ENCODE data around the gene ACTRT3.
"Not testable (repeated sequence)": the region's sequence is repeated elsewhere in the genome, so short reads cannot be mapped to it uniquely, and the experiment has no call there.

Gene ACTRT3

GRCh38 chr3:169760479-169760878, 8.9 kb downstream of the ACTRT3 start:
- DNase-seq, result no peak
- Mint-ChIP-seq H3K4me3 (no peak overlapping the region), H3K4me1 (ENCODE audit: low read depth in 2 of 2) (peaks cover 13 to 24% of the 10 kb centered on the region in 2 donors)

GRCh38 chr3:169759256-169759655, 10.1 kb downstream of the ACTRT3 start:
- peak; percentile 48 for ATAC-seq (replicated peaks)
- H3K9me3 Mint-ChIP-seq, result no peaks in the 10 kb centered on the region
- peak overlapping the region in 1 of 2 donors; percentile 23 for H3K27ac Mint-ChIP-seq
- DNase-seq, result no peak
- peaks cover 10% of the 10 kb centered on the region for H3K36me3 Mint-ChIP-seq (ENCODE audit: insufficient read depth)
- H3K4me1 Mint-ChIP-seq (ENCODE audit: low read depth in 2 of 2), result peaks cover 9 to 18% of the 10 kb centered on the region in 2 donors
- peak overlapping the region in 1 of 2 donors; percentile 26 for H3K4me3 Mint-ChIP-seq
- peaks cover 0 to 7% of the 10 kb centered on the region in 2 donors for H3K27me3 Mint-ChIP-seq

More at GRCh38 chr3:169760479-169760878, 8.9 kb downstream of the ACTRT3 start:
- no peak for ATAC-seq (replicated peaks)
- H3K36me3 Mint-ChIP-seq (ENCODE audit: insufficient read depth), result peaks cover 20% of the 10 kb centered on the region
- H3K27me3 Mint-ChIP-seq, result no peaks in the 10 kb centered on the region
- no peaks in the 10 kb centered on the region for H3K9me3 Mint-ChIP-seq
- no peak overlapping the region for H3K27ac Mint-ChIP-seq

GRCh38 chr3:169758359-169758994, 10.9 kb downstream of the ACTRT3 start:
- H3K4me1 Mint-ChIP-seq (ENCODE audit: low read depth in 2 of 2), result peaks cover 9 to 11% of the 10 kb centered on the region in 2 donors
- ATAC-seq (replicated peaks) (no peak), DNase-seq (no peak)
- H3K27me3 Mint-ChIP-seq, result peaks cover 0 to 7% of the 10 kb centered on the region in 2 donors
- H3K4me3 Mint-ChIP-seq, result no peak overlapping the region
- H3K9me3 Mint-ChIP-seq, result no peaks in the 10 kb centered on the region
- H3K36me3 Mint-ChIP-seq (ENCODE audit: insufficient read depth), result peaks cover 7% of the 10 kb centered on the region
- H3K27ac Mint-ChIP-seq, result no peak overlapping the region

- no peak overlapping the region for H3K27ac Mint-ChIP-seq
- H3K4me3 Mint-ChIP-seq, result no peak overlapping the region
- DNase-seq (no peak), ATAC-seq (replicated peaks) (no peak)
- H3K4me1 Mint-ChIP-seq (ENCODE audit: low read depth in 2 of 2), result peaks cover 6 to 7% of the 10 kb centered on the region in 2 donors
- H3K36me3 Mint-ChIP-seq (ENCODE audit: insufficient read depth), result no peaks in the 10 kb centered on the region
- H3K27me3 Mint-ChIP-seq, result peaks cover 7 to 10% of the 10 kb centered on the region in 2 donors
- H3K9me3 Mint-ChIP-seq, result no peaks in the 10 kb centered on the region
Measured at GRCh38 chr3:169755488-169755887, 13.9 kb downstream of the ACTRT3 start.

- H3K4me3 Mint-ChIP-seq, result no peak overlapping the region
- H3K36me3 Mint-ChIP-seq (ENCODE audit: insufficient read depth), result no peaks in the 10 kb centered on the region
- H3K4me1 Mint-ChIP-seq (ENCODE audit: low read depth in 2 of 2), result peaks cover 6 to 7% of the 10 kb centered on the region in 2 donors
- no peak for DNase-seq
- H3K27ac Mint-ChIP-seq, result no peak overlapping the region
- no peaks in the 10 kb centered on the region for H3K9me3 Mint-ChIP-seq
- no peak for ATAC-seq (replicated peaks)
- peaks cover 7 to 18% of the 10 kb centered on the region in 2 donors for H3K27me3 Mint-ChIP-seq
Measured at GRCh38 chr3:169754711-169755110, 14.7 kb downstream of the ACTRT3 start.

GRCh38 chr3:169751875-169752274, 17.5 kb downstream of the ACTRT3 start:
- H3K27me3 Mint-ChIP-seq, result peaks cover 30 to 41% of the 10 kb centered on the region in 2 donors
- no peak overlapping the region for H3K27ac Mint-ChIP-seq
- no peaks in the 10 kb centered on the region for H3K4me1 Mint-ChIP-seq (ENCODE audit: low read depth in 2 of 2)
- ATAC-seq (replicated peaks) (no peak), DNase-seq (no peak)
- no peaks in the 10 kb centered on the region for H3K9me3 Mint-ChIP-seq
- H3K36me3 Mint-ChIP-seq (ENCODE audit: insufficient read depth), result peaks cover 3% of the 10 kb centered on the region
- no peak overlapping the region for H3K4me3 Mint-ChIP-seq

GRCh38 chr3:169750665-169751064, 18.7 kb downstream of the ACTRT3 start:
- no peaks in the 10 kb centered on the region for H3K9me3 Mint-ChIP-seq
- H3K4me3 Mint-ChIP-seq, result no peak overlapping the region
- no peak for DNase-seq
- no peak overlapping the region for H3K27ac Mint-ChIP-seq
- no peaks in the 10 kb centered on the region for H3K4me1 Mint-ChIP-seq (ENCODE audit: low read depth in 2 of 2)
- peaks cover 3% of the 10 kb centered on the region for H3K36me3 Mint-ChIP-seq (ENCODE audit: insufficient read depth)
- no peak for ATAC-seq (replicated peaks)
- peaks cover 40 to 53% of the 10 kb centered on the region in 2 donors for H3K27me3 Mint-ChIP-seq

- no peak overlapping the region for H3K4me3 Mint-ChIP-seq
- ATAC-seq (replicated peaks) (no peak), DNase-seq (no peak)
- peaks cover 3% of the 10 kb centered on the region for H3K36me3 Mint-ChIP-seq (ENCODE audit: insufficient read depth)
- H3K4me1 Mint-ChIP-seq (ENCODE audit: low read depth in 2 of 2), result no peaks in the 10 kb centered on the region
- no peaks in the 10 kb centered on the region for H3K9me3 Mint-ChIP-seq
- peaks cover 34 to 53% of the 10 kb centered on the region in 2 donors for H3K27me3 Mint-ChIP-seq
- no peak overlapping the region for H3K27ac Mint-ChIP-seq
Measured at GRCh38 chr3:169748670-169749069, 20.7 kb downstream of the ACTRT3 start.

GRCh38 chr3:169746924-169747323, 22.4 kb downstream of the ACTRT3 start:
- peaks cover 3% of the 10 kb centered on the region for H3K36me3 Mint-ChIP-seq (ENCODE audit: insufficient read depth)
- H3K9me3 Mint-ChIP-seq, result no peaks in the 10 kb centered on the region
- peaks cover 34 to 49% of the 10 kb centered on the region in 2 donors for H3K27me3 Mint-ChIP-seq
- H3K4me1 Mint-ChIP-seq (ENCODE audit: low read depth in 2 of 2), result no peaks in the 10 kb centered on the region
- DNase-seq (no peak), ATAC-seq (replicated peaks) (no peak)
- no peak overlapping the region for H3K27ac Mint-ChIP-seq
- H3K4me3 Mint-ChIP-seq, result no peak overlapping the region

- H3K9me3 Mint-ChIP-seq, result no peaks in the 10 kb centered on the region
- H3K27me3 Mint-ChIP-seq, result peaks cover 46 to 47% of the 10 kb centered on the region in 2 donors
- DNase-seq, result no peak
- no peak overlapping the region for H3K27ac Mint-ChIP-seq
- H3K4me3 Mint-ChIP-seq, result no peak overlapping the region
- H3K4me1 Mint-ChIP-seq (ENCODE audit: low read depth in 2 of 2), result no peaks in the 10 kb centered on the region
- ATAC-seq (replicated peaks), result no peak
- peaks cover 3% of the 10 kb centered on the region for H3K36me3 Mint-ChIP-seq (ENCODE audit: insufficient read depth)
Measured at GRCh38 chr3:169744366-169745054, 24.9 kb downstream of the ACTRT3 start.

- no peaks in the 10 kb centered on the region for H3K4me1 Mint-ChIP-seq (ENCODE audit: low read depth in 2 of 2)
- DNase-seq (no peak), ATAC-seq (replicated peaks) (no peak)
- H3K27ac Mint-ChIP-seq, result no peak overlapping the region
- peaks cover 26 to 36% of the 10 kb centered on the region in 2 donors for H3K27me3 Mint-ChIP-seq
- peaks cover 3 to 11% of the 10 kb centered on the region in 2 donors for H3K9me3 Mint-ChIP-seq
- H3K36me3 Mint-ChIP-seq (ENCODE audit: insufficient read depth), result no peaks in the 10 kb centered on the region
- H3K4me3 Mint-ChIP-seq, result no peak overlapping the region
Measured at GRCh38 chr3:169739067-169739466, 30.3 kb downstream of the ACTRT3 start.

GRCh38 chr3:169731857-169732256, 37.5 kb downstream of the ACTRT3 start:
- DNase-seq; H3K27ac Mint-ChIP-seq; H3K4me1 Mint-ChIP-seq (ENCODE audit: low read depth in 2 of 2); H3K4me3 Mint-ChIP-seq; H3K36me3 Mint-ChIP-seq (ENCODE audit: insufficient read depth); ATAC-seq (replicated peaks): not testable (repeated sequence)
- H3K27me3 Mint-ChIP-seq, result peaks cover 76% of the 10 kb centered on the region in 2 donors
- H3K9me3 Mint-ChIP-seq, result peaks cover 6 to 17% of the 10 kb centered on the region in 2 donors

GRCh38 chr3:169722724-169723123, 46.6 kb downstream of the ACTRT3 start:
- Mint-ChIP-seq H3K4me1 (ENCODE audit: low read depth in 2 of 2) (no peaks in the 10 kb centered on the region), H3K27ac (no peak overlapping the region), H3K36me3 (ENCODE audit: insufficient read depth) (no peaks in the 10 kb centered on the region), H3K4me3 (no peak overlapping the region), H3K27me3 (peaks cover 38 to 49% of the 10 kb centered on the region in 2 donors), H3K9me3 (peaks cover 0 to 1% of the 10 kb centered on the region in 2 donors)
- DNase-seq, result no peak
- no peak for ATAC-seq (replicated peaks)

- not testable (repeated sequence) for H3K36me3 Mint-ChIP-seq (ENCODE audit: insufficient read depth); H3K4me3 Mint-ChIP-seq; H3K4me1 Mint-ChIP-seq (ENCODE audit: low read depth in 2 of 2); H3K9me3 Mint-ChIP-seq; ATAC-seq (replicated peaks); H3K27ac Mint-ChIP-seq; DNase-seq
- H3K27me3 Mint-ChIP-seq, result peaks cover 50 to 64% of the 10 kb centered on the region in 2 donors
Measured at GRCh38 chr3:169718415-169718814, 50.9 kb downstream of the ACTRT3 start.

Measured in effector memory CD8-positive, alpha-beta T cell (primary cell).